ENCODE measurements around the gene TENT5C.

GRCh38 chr1:117633936-117634335 is 28.1 kb downstream of the TENT5C start:
- no peak for TF ChIP-seq EZH2 (IDR thresholded peaks at IDR 0.05; ENCODE audit: borderline replicate concordance, low read length)
- TF ChIP-seq CTCF (conservative IDR thresholded peaks at IDR 0.05 in 1 of 2, IDR thresholded peaks at IDR 0.05 in 1 of 2; ENCODE audit: extremely low read depth in 1 of 2, insufficient read depth in 1 of 2, low read depth in 1 of 2, low read length in 2 of 2), result no peak

All from mammary epithelial cell (primary cell).